OCI-LY3 (cell line): Measurements from ENCODE around the gene MAD1L1.

Experiments
- H2AFZ ChIP-seq: fragments of 200-600, 300-600 bp; shearing (Covaris generic); 2 replicates; pipeline ENCODE4 v1.6.0; 2014; ENCODE audit warnings: antibody characterized with exemption, low read depth, low read length
- H3K27ac ChIP-seq: fragments of 200-600, 300-600 bp; sonication (generic); 2 replicates; pipeline ENCODE4 v1.5.1; 2014; ENCODE audit warnings: mild to moderate bottlenecking, low read length, moderate library complexity, mixed read lengths
- H3K27me3 ChIP-seq: fragments of 200-600, 300-600 bp; sonication (generic); 2 replicates; pipeline ENCODE4 v1.6.1; 2014; ENCODE audit warnings: low read depth, low read length, mixed read lengths
- H3K36me3 ChIP-seq: fragments of 200-600, 300-600 bp; sonication (generic); replicated peaks from 2 replicates; pipeline ENCODE3; 2014; ENCODE audit warnings: low read depth, low read length, mixed read lengths
- H3K4me1 ChIP-seq: fragments of 300-600, 200-600 bp; sonication (generic); 2 replicates; pipeline ENCODE4 v1.6.1; 2014; ENCODE audit warnings: low read length, mixed read lengths
- H3K4me2 ChIP-seq: fragments of 200-600, 300-600 bp; sonication (generic); 2 replicates; pipeline ENCODE4 v1.6.1; 2014; ENCODE audit warnings: low read length, mixed read lengths
- H3K4me3 ChIP-seq: fragments of 300-600, 200-600 bp; sonication (generic); 2 replicates; pipeline ENCODE4 v1.5.1; 2014; ENCODE audit warnings: antibody characterized with exemption, mild to moderate bottlenecking, low read length, moderate library complexity
- H3K79me2 ChIP-seq: fragments of 300-600, 200-600 bp; shearing (Covaris generic); 2 replicates; pipeline ENCODE4 v1.6.1; 2014; ENCODE audit warnings: mild to moderate bottlenecking, low read length, mixed read lengths
- H3K9ac ChIP-seq: fragments of 300-600, 200-600 bp; shearing (Covaris generic); 2 replicates; pipeline ENCODE4 v1.6.0; 2014; ENCODE audit warnings: mild to moderate bottlenecking, low read length, moderate library complexity
- H3K9me3 ChIP-seq: fragments of 200-600, 300-600 bp; shearing (Covaris generic); 2 replicates; pipeline ENCODE4 v1.6.1; 2014; ENCODE audit warnings: low read length, mixed read lengths; ENCODE audit not compliant: insufficient read depth
- H4K20me1 ChIP-seq: fragments of 200-600, 300-600 bp; sonication (generic); 2 replicates; pipeline ENCODE4 v1.6.1; 2016; ENCODE audit warnings: low read length, mixed read lengths; ENCODE audit not compliant: insufficient read depth
- CTCF ChIP-seq: fragments of 200-600, 300-600 bp; sonication (generic); IDR thresholded peaks from 2 replicates; pipeline ENCODE4 v1.5.1; 2014; ENCODE audit warnings: antibody characterized with exemption, low read length, low read depth
- EZH2phosphoT487 ChIP-seq: fragments of 200-600 bp; shearing (Covaris generic); IDR thresholded peaks from 2 replicates; pipeline ENCODE4 v1.6.1; 2018; ENCODE audit warnings: antibody characterized with exemption, mixed run types, low read depth

The MAD1L1 gene

DNA sequence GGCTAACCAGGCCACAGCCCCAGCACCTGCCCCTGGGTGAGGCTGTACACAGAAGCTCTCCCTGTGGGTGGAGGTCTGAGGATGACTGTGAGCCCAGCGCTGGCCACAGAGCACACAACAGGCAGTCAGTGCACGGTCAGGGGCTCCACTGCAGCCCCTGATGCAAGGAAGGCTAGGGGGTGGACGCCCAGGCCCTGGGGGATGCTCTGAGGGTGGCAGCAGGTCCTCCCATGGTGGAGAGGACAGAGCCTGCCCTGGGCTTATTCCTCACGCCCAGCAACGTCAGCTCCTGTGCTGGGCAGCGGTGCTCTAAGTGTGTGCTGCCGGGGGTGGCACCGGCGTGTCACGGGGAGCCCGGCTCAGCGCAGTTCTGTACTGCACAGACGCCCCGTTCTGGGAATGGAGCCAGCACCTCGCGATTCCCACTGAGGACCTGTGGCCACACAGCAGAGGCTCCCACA lies 223.2 kb downstream of the MAD1L1 start:
- Histone ChIP-seq H2AFZ (no peak overlapping the region), H3K27me3 (no peaks in the 10 kb centered on the region), H3K9ac (no peak overlapping the region), H3K79me2 (no peaks in the 10 kb centered on the region), H4K20me1 (no peaks in the 10 kb centered on the region), H3K4me3 (no peak overlapping the region), H3K4me1 (no peaks in the 10 kb centered on the region), H3K36me3 (no peaks in the 10 kb centered on the region), H3K27ac (no peak overlapping the region), H3K9me3 (no peaks in the 10 kb centered on the region), H3K4me2 (no peak overlapping the region)
- TF ChIP-seq CTCF (no peak), EZH2phosphoT487 (no peak)

DNA sequence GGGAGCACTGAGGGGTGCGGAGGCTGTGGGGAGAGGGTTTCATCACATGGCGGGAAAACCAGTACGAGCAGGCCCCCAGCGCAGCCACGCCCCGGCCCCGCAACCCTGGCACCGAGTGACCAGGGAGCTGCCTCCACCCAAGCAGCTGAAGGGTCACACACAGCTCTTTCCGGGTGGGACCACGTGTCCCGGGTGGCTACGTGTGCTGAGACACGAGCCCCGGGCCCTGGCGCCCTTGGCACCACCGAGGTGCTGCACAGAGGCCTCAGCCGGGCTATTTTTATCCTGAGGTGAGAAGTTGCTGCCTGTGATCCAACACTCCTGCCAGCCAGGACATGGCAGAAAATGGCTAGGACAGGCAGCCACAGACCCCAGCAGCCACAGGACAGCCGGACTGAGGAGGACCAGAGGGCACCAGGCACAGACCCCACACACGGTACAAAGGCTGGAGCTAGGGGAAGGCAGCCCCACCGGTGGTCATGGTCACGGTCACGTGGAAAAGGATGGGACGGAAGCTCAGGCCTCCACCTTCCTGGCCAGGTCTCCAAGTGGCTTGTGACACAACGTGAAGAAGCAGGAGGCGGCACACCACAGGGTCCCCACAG lies 223.7 kb downstream of the MAD1L1 start:
- no peaks in the 10 kb centered on the region for H3K9me3 ChIP-seq
- no peak overlapping the region for H2AFZ ChIP-seq
- no peaks in the 10 kb centered on the region for H3K79me2 ChIP-seq
- TF ChIP-seq EZH2phosphoT487 (no peak), CTCF (no peak)
- no peak overlapping the region for H3K4me2 ChIP-seq
- no peak overlapping the region for H3K4me3 ChIP-seq
- H3K4me1 ChIP-seq = no peaks in the 10 kb centered on the region
- H3K9ac ChIP-seq = no peak overlapping the region
- no peaks in the 10 kb centered on the region for H4K20me1 ChIP-seq
- H3K27ac ChIP-seq = no peak overlapping the region
- no peaks in the 10 kb centered on the region for H3K36me3 ChIP-seq
- no peaks in the 10 kb centered on the region for H3K27me3 ChIP-seq

GRCh38 chr7:2008101-2008935 lies 224.4 kb downstream of the MAD1L1 start:
- Histone ChIP-seq H3K27me3 (no peaks in the 10 kb centered on the region), H3K79me2 (no peaks in the 10 kb centered on the region), H3K4me2 (no peak overlapping the region), H3K4me3 (no peak overlapping the region), H3K4me1 (no peaks in the 10 kb centered on the region), H3K9me3 (no peaks in the 10 kb centered on the region), H2AFZ (no peak overlapping the region), H3K27ac (no peak overlapping the region), H3K9ac (no peak overlapping the region), H4K20me1 (no peaks in the 10 kb centered on the region), H3K36me3 (no peaks in the 10 kb centered on the region)
- no peak for TF ChIP-seq CTCF
- TF ChIP-seq EZH2phosphoT487 = no peak

GRCh38 chr7:2007551-2007950 lies 225.2 kb downstream of the MAD1L1 start:
- no peaks in the 10 kb centered on the region for H3K4me1 ChIP-seq
- H3K79me2 ChIP-seq = no peaks in the 10 kb centered on the region
- H2AFZ ChIP-seq = no peak overlapping the region
- no peaks in the 10 kb centered on the region for H4K20me1 ChIP-seq
- H3K36me3 ChIP-seq = no peaks in the 10 kb centered on the region
- TF ChIP-seq EZH2phosphoT487 = no peak
- no peak for TF ChIP-seq CTCF
- no peaks in the 10 kb centered on the region for H3K27me3 ChIP-seq
- H3K9me3 ChIP-seq = no peaks in the 10 kb centered on the region
- H3K27ac ChIP-seq = no peak overlapping the region
- no peak overlapping the region for H3K4me2 ChIP-seq
- no peak overlapping the region for H3K4me3 ChIP-seq
- H3K9ac ChIP-seq = no peak overlapping the region
